HG02885 (cell line): ENCODE measurements around the gene ERMP1.
"Not testable (repeated sequence)": the region's sequence is repeated elsewhere in the genome, so short reads cannot be mapped to it uniquely, and the experiment has no call there.

ENCODE experiments used
- ATAC-seq: cut with Tn5 transposase; IDR thresholded peaks from one replicate; pipeline ENCODE4 v1.9.1; 2021; ENCODE audit warnings: mild to moderate bottlenecking; ENCODE audit not compliant: unreplicated experiment, poor library complexity

ERMP1 gene

GRCh38 chr9:5825895-5826622 is 6.9 kb downstream of the ERMP1 start:
- ATAC-seq = no peak

GRCh38 chr9:5825223-5825622 is 7.7 kb downstream of the ERMP1 start:
- ATAC-seq = no peak

DNA sequence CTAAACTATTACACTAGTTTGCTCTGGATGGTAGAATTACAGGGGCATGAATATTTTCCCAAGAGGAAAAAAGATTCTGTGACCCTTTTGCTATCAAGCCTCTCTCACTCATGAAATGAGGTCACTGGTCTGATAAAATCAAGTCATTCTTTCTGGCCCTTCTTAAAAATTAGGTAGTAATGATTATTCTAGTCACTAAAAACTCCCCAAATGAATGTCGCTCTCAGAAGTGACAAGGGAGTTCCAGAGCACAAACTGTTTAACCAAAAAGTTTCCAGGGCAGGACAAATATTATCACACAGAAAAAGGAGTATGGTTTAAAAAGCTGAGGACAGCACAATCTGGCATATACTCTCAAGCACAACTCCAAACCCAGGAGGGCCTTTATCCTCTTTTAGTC is 12.5 kb downstream of the ERMP1 start:
- no peak for ATAC-seq

DNA sequence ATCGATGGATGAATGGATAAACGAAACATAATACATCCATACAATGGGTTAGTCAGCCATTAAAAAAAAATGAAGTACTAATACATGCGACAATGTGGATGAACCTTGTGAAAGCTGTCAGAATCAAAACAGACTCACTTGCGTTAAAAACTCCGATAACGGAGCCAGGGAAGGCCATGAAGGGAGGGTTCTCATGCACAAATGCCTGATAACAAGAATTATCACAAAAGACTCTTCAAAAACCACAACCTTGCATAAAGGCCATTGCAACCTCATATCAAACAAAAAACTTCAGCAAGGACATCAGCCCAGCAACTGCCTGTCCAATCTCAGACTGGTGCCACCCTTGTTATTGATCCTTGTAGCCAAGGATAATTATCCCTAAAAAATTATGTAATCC is 13.7 kb downstream of the ERMP1 start:
- no peak for ATAC-seq

GRCh38 chr9:5818424-5819142 is 14.3 kb downstream of the ERMP1 start:
- ATAC-seq = no peak

DNA sequence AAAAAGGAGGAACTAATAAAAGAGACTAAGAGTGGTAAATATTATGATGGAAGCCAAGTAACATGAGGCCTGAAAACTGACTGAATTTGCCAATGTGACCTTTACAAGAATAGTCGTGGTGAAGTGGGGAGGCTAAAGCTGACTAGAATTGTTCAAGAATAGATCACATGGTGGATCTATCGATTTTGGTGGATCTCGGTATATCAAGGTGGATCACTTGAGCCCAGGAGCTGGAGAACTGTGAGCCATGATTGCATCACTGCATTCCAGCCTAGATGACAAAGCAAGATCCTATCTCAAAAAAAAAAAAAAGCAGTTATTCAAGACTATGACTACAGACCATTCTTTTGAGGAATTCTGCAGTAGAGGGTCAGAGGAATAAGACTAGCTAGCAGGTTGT is 15.1 kb downstream of the ERMP1 start:
- no peak for ATAC-seq

GRCh38 chr9:5815461-5815860 is 17.5 kb downstream of the ERMP1 start:
- ATAC-seq = no peak

DNA sequence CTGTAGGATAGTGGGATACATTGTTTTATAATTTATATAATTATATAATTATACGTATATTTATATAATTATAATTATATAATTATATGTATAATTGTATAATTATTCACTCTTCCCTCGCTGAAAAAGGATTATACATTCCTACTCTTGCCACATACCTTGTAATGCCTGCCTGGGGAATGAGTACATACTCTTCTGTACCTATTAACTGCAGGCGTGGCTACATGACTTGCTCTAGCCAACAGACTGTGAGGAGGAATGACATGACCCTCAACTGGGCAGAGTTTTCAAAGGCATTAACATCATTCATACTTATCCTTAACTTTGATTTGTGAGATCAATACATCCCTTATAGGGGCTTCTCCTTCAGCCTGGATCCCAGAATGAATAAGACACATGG is 19.1 kb downstream of the ERMP1 start:
- ATAC-seq = no peak

GRCh38 chr9:5811751-5812150 is 21.2 kb downstream of the ERMP1 start:
- ATAC-seq = no peak

DNA sequence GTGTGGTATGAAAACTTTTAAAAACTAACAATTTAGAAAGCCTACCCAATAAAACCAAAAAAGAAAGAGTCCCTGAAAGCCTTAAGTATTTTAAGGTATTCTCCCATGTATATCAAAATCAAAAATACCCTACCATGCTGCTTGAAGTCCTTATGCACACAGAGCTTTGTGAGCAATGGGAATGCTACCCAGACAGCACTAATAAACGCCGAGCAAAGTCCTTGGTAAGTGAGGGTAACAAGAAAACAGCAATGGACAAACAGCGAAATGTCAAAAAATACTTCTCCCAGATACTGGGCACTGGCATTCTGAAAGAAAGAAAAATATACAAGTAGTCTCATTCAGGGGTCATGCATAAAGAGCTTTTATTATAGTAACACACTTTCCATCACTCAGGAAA is 27.4 kb downstream of the ERMP1 start:
- no peak for ATAC-seq

GRCh38 chr9:5801739-5802113 is 31.2 kb downstream of the ERMP1 start:
- no peak for ATAC-seq

DNA sequence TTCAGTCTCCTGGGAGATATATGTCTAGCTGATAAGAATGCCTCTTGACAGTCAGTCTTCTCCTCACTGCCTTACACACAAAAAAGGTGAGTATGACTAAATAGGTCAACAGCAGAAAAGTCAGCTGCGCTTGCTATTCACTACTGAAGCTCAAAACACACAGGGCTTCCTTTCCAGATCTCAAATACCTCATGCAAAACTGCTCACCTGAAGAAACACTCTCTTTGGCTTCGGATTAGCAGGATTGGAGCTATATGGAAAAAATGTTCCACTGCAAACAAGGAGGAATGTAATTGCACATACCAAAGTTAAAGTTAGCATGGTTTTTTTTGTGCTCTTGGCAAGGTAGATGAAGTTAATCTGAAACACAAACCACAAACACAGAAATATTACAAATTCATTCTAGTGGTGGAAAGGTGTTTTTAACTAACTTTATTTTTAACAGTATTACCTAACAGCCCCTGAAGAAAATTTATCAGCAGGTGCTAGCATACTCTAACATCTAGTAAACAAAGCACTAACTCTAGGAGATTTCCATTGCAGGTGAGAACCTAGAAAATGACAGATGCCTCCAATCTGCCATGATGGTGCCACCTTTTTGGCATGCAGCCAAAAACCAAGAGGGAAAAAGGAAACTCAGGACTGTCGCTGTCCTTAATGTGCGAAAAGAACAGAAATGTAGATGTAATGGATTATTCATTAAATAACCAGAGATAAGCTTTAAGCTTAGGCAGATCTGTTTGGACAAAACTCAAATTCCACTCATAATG is 31.8 kb downstream of the ERMP1 start:
- ATAC-seq = no peak

- ATAC-seq = not testable (repeated sequence)
Observed at GRCh38 chr9:5800378-5800777, 32.5 kb downstream of the ERMP1 start.

DNA sequence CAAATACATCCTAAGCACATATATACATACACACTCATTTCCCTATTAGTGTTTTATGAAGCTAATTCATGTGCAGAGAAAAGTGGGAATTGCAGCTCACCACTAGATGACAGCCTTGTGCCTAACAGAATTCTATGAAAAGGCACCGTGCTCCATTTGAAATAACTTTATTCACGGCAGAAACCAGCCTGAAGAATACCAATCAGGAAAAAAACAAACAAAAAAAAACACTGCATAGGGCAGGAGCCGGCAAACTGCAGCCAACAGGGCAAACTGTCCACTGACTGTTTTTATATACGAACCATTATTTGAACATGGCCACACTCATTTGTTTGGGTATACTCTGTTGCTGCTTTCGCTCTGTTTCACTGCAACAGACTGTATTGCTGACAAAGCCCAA is 33.6 kb downstream of the ERMP1 start:
- no peak for ATAC-seq

DNA sequence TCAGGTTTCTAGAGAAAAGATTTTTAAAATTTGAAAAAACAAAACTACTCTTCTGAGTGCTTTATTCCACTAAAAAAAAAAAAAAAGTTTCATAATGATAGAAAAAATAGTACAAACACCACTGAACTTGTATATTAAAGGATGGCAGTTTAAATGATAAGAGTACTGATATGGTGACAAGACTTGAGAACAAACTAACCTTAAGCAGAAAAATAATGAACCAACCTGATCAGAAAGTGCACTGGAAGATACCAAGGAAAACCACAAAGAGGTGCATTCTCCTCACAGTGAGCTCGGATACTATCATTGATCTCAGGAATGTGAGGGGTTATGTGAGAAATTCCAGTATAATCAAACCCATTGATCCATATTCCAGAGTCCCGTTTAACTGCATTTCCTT is 34.3 kb downstream of the ERMP1 start:
- no peak for ATAC-seq

- ATAC-seq = no peak
Observed at GRCh38 chr9:5796298-5796697, 36.6 kb downstream of the ERMP1 start.

DNA sequence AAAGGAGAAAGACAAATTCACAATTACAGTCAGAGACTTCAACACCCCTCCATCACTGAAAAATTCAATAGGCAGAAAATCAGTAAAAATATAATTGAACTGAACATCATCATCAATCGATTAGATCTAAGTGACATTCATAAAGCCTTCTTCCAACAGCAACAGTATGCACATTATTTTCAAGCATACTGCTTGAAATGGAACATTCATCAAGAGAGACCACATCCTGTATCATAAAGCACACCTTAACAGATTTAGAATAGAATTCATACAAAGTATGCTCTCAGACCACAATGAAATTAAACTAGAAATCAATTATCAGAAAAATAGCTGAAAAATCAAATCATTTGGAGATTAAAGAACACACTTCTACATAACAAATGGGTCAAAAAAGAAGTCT is 39.1 kb downstream of the ERMP1 start:
- no peak for ATAC-seq

DNA sequence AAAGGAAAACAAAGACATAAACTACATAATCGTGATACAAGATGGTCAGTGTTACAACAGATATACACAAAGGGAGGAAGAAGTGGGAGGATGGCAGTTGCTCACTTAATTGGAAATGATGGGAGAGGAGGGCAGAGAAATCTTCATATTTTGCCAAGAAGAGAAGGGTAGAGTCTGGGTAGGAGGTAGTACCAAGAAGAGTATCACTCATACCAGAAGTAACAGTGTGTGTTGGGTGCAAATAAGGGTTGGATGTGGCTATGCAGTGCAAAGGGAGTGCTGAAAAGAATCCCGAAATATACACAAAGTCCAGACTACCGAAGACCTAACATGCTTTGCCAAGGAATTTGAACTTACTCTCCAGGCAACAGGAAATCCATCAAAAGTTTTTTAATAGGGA is 41.0 kb downstream of the ERMP1 start:
- no peak for ATAC-seq

- ATAC-seq = no peak
Observed at GRCh38 chr9:5790923-5791322, 42.0 kb downstream of the ERMP1 start.

- no peak for ATAC-seq
Observed at GRCh38 chr9:5789489-5789888, 43.4 kb downstream of the ERMP1 start.

- no peak for ATAC-seq
Observed at GRCh38 chr9:5787759-5788302, 45.1 kb downstream of the ERMP1 start.
